H1 (cell line): ENCODE measurements around the gene FAM171A1. TPM values are rescaled to one million over a fixed set of nuclear protein-coding genes. Genes with fewer than 3 reads are reported as not detected.

Source experiments
- CTCF ChIA-PET: fragments of 300-600 bp; sonication (Branson Sonifier 250); formaldehyde crosslinking; loops from one replicate; lab custom pipeline; 2021; ENCODE audit not compliant: partially characterized antibody; lab: Charles Lee
- POLR2A ChIA-PET: fragments of 300-600 bp; sonication (Branson Sonifier 250); formaldehyde crosslinking; loops from one replicate; lab custom pipeline; 2021; ENCODE audit warnings: inconsistent platforms; ENCODE audit not compliant: partially characterized antibody; lab: Charles Lee
- DNase-seq, 2 experiments: peaks; one replicate each; pipeline versions ENCODE4 v3.0.0 to v3.0.0-alpha.2; 2010 to 2022; ENCODE audit warnings: low spot score in 2 of 2, low read depth in 1 of 2, mixed read lengths in 1 of 2
- FAIRE-seq: peaks from 2 replicates; lab custom pipeline; 2011; peaks lifted over from hg19 to GRCh38; lab: Jason Lieb, UNC
- H2AFZ ChIP-seq: 2 replicates; pipeline ENCODE4 v1.8.1; 2012; ENCODE audit warnings: low read length, inconsistent platforms
- H2AK5ac ChIP-seq: 2 replicates; pipeline ENCODE4 v1.6.1; 2013; ENCODE audit warnings: low read depth, low read length
- H2BK120ac ChIP-seq: replicated peaks from 2 replicates; pipeline ENCODE3; 2013; ENCODE audit warnings: low read depth, low read length, inconsistent platforms
- H2BK12ac ChIP-seq: 2 replicates; pipeline ENCODE4 v1.6.1; 2013; ENCODE audit warnings: low read depth, low read length
- H2BK15ac ChIP-seq: 2 replicates; pipeline ENCODE4 v1.6.1; 2013; ENCODE audit warnings: low read length
- H2BK20ac ChIP-seq: 2 replicates; pipeline ENCODE4 v1.6.1; 2013; ENCODE audit warnings: low read length
- H2BK5ac ChIP-seq: 2 replicates; pipeline ENCODE4 v1.6.1; 2013; ENCODE audit warnings: low read depth, low read length
- H3K14ac ChIP-seq: 2 replicates; pipeline ENCODE4 v1.6.1; 2013; ENCODE audit warnings: inconsistent platforms; ENCODE audit not compliant: insufficient read length
- H3K18ac ChIP-seq: 2 replicates; pipeline ENCODE4 v1.6.1; 2013; ENCODE audit warnings: low read length; ENCODE audit errors: extremely low read depth
- H3K23ac ChIP-seq: 2 replicates; pipeline ENCODE4 v1.6.1; 2013; ENCODE audit warnings: inconsistent platforms; ENCODE audit not compliant: insufficient read length
- H3K23me2 ChIP-seq: 2 replicates; pipeline ENCODE4 v1.6.1; 2013; ENCODE audit warnings: low read depth, low read length
- H3K27ac ChIP-seq: 2 replicates; pipeline ENCODE4 v1.6.1; 2011; ENCODE audit warnings: low read depth, low read length, inconsistent platforms
- H3K27me3 ChIP-seq, 4 experiments: replicated peaks in 1 of 4; 1 replicate in 1 of 4; 2 replicates in 3 of 4; pipeline versions ENCODE4 v1.6.1 to v1.8.1; 2011 to 2013; ENCODE audit warnings: low read length in 3 of 4, mild to moderate bottlenecking in 3 of 4, inconsistent platforms in 2 of 4, mixed read lengths in 2 of 4, moderate library complexity in 1 of 4; ENCODE audit not compliant: control insufficient read depth in 3 of 4, insufficient read depth in 3 of 4; ENCODE audit errors: extremely low read depth in 1 of 4
- H3K36me3 ChIP-seq, 4 experiments: 2 replicates each; pipeline versions ENCODE4 v1.6.1 to v1.8.1; 2011 to 2013; ENCODE audit warnings: mild to moderate bottlenecking in 4 of 4, low read length in 3 of 4, moderate library complexity in 2 of 4, control low read depth in 1 of 4, inconsistent platforms in 1 of 4; ENCODE audit not compliant: insufficient read depth in 4 of 4, control insufficient read depth in 2 of 4
- H3K4ac ChIP-seq: replicated peaks from 2 replicates; pipeline ENCODE3; 2013; ENCODE audit warnings: low read length, low read depth, mixed read lengths, inconsistent platforms; ENCODE audit not compliant: insufficient read length
- H3K4me1 ChIP-seq, 4 experiments: replicated peaks in 1 of 4; 1 replicate in 1 of 4; 2 replicates in 3 of 4; pipeline versions ENCODE4 v1.6.1 to v1.8.1; 2011 to 2013; ENCODE audit warnings: low read length in 3 of 4, inconsistent platforms in 2 of 4, mixed read lengths in 1 of 4; ENCODE audit not compliant: insufficient read depth in 4 of 4, control insufficient read depth in 3 of 4
- H3K4me2 ChIP-seq, 2 experiments: 2 replicates each; pipeline versions ENCODE4 v1.6.1 to v1.8.1; 2011 to 2013; ENCODE audit warnings: low read depth in 2 of 2, low read length in 2 of 2, control low read depth in 1 of 2, inconsistent platforms in 1 of 2, mild to moderate bottlenecking in 1 of 2; ENCODE audit not compliant: insufficient read depth in 1 of 2
- H3K4me3 ChIP-seq, 4 experiments: fragments of 200-600, 300-600 bp in 1 of 4; sonication (generic), shearing (Covaris generic), sonication (Bioruptor Twin) in 1 of 4; 2 replicates each; pipeline versions ENCODE4 v1.5.1 to v1.8.1; 2011 to 2016; ENCODE audit warnings: low read length in 4 of 4, low read depth in 3 of 4, control low read depth in 2 of 4, inconsistent platforms in 2 of 4, mild to moderate bottlenecking in 2 of 4, mixed read lengths in 1 of 4, moderate library complexity in 1 of 4; ENCODE audit not compliant: insufficient read depth in 2 of 4; ENCODE audit errors: extremely low read depth in 1 of 4
- H3K56ac ChIP-seq: replicated peaks from 2 replicates; pipeline ENCODE3; 2013; ENCODE audit warnings: low read depth, mild to moderate bottlenecking, mixed read lengths, low read length, inconsistent platforms; ENCODE audit not compliant: insufficient read length
- H3K79me1 ChIP-seq: 2 replicates; pipeline ENCODE4 v1.6.1; 2013; ENCODE audit warnings: low read depth, low read length, control low read depth
- H3K79me2 ChIP-seq, 2 experiments: 2 replicates each; pipeline versions ENCODE4 v1.6.1 to v1.8.1; 2012 to 2013; ENCODE audit warnings: low read length in 2 of 2, mild to moderate bottlenecking in 2 of 2, inconsistent platforms in 1 of 2; ENCODE audit not compliant: insufficient read depth in 2 of 2, control insufficient read depth in 1 of 2
- H3K9ac ChIP-seq, 4 experiments: replicated peaks in 1 of 4; 1 replicate in 1 of 4; 2 replicates in 3 of 4; pipeline versions ENCODE4 v1.6.1 to v1.8.1; 2011 to 2013; ENCODE audit warnings: low read depth in 3 of 4, low read length in 3 of 4, control low read depth in 2 of 4, mild to moderate bottlenecking in 2 of 4, moderate library complexity in 2 of 4, inconsistent platforms in 1 of 4; ENCODE audit errors: extremely low read depth in 1 of 4
- H3K9me3 ChIP-seq, 2 experiments: 2 replicates each; pipeline versions ENCODE4 v1.6.1 to v1.8.1; 2012 to 2013; ENCODE audit warnings: mild to moderate bottlenecking in 2 of 2, moderate library complexity in 2 of 2, control low read depth in 1 of 2, inconsistent platforms in 1 of 2, low read depth in 1 of 2, low read length in 1 of 2, mixed read lengths in 1 of 2; ENCODE audit not compliant: insufficient read depth in 2 of 2
- H4K20me1 ChIP-seq, 2 experiments: replicated peaks in 1 of 2; 2 replicates each; pipeline versions ENCODE3 to v1.8.1; 2011 to 2013; ENCODE audit warnings: inconsistent platforms in 2 of 2, low read length in 2 of 2, mild to moderate bottlenecking in 1 of 2; ENCODE audit not compliant: insufficient read depth in 2 of 2, control insufficient read depth in 1 of 2
- H4K5ac ChIP-seq: 2 replicates; pipeline ENCODE4 v1.6.1; 2013; ENCODE audit warnings: low read length, low read depth, mixed read lengths, inconsistent platforms; ENCODE audit not compliant: insufficient read length
- H4K8ac ChIP-seq: 2 replicates; pipeline ENCODE4 v1.8.0; 2013; ENCODE audit warnings: mild to moderate bottlenecking, moderate library complexity, low read length, inconsistent platforms; ENCODE audit not compliant: insufficient read depth; ENCODE audit errors: extremely low read depth
- H4K91ac ChIP-seq: replicated peaks from 2 replicates; pipeline ENCODE3; 2013; ENCODE audit warnings: low read length, mixed read lengths, inconsistent platforms; ENCODE audit not compliant: insufficient read length
- JUND ChIP-seq: IDR thresholded peaks from 2 replicates; pipeline ENCODE4 v1.6.1; 2011; ENCODE audit warnings: mild to moderate bottlenecking, improper control_type of control experiment, low read length
- KDM5A ChIP-seq: fragments of 200-600 bp; IDR thresholded peaks from 2 replicates; pipeline ENCODE4 v1.7.1; 2012; ENCODE audit warnings: mild to moderate bottlenecking, low read length, inconsistent platforms, mixed read lengths
- MAX ChIP-seq: IDR thresholded peaks from 2 replicates; pipeline ENCODE4 v1.6.1; 2012; ENCODE audit warnings: inconsistent platforms
- NANOG ChIP-seq: IDR thresholded peaks from 2 replicates; pipeline ENCODE4 v1.6.1; 2011; ENCODE audit warnings: low read length, low read depth, mild to moderate bottlenecking, inconsistent platforms; ENCODE audit not compliant: insufficient read depth, poor library complexity, severe bottlenecking
- PHF8 ChIP-seq: fragments of 200-600 bp; sonication (generic); conservative IDR thresholded peaks from 2 replicates; pipeline ENCODE4 v1.7.1; 2012; ENCODE audit warnings: low read depth, mild to moderate bottlenecking, inconsistent platforms, low read length, moderate library complexity
- POLR2AphosphoS5 ChIP-seq: IDR thresholded peaks from 2 replicates; pipeline ENCODE4 v1.6.1; 2011; ENCODE audit warnings: low read depth, low read length
- POU5F1 ChIP-seq: IDR thresholded peaks from 2 replicates; pipeline ENCODE4 v1.6.1; 2011; ENCODE audit warnings: low read depth, mild to moderate bottlenecking, low read length, moderate library complexity
- SIRT6 ChIP-seq: IDR thresholded peaks from one replicate; pipeline ENCODE4 v1.7.1; 2012; ENCODE audit warnings: low read length, inconsistent platforms
- SP2 ChIP-seq: IDR thresholded peaks from 2 replicates; pipeline ENCODE4 v1.6.1; 2012; ENCODE audit warnings: mild to moderate bottlenecking, low read length, inconsistent platforms
- SP4 ChIP-seq: IDR thresholded peaks from 2 replicates; pipeline ENCODE4 v1.6.1; 2012; ENCODE audit warnings: low read length, inconsistent platforms
- TCF12 ChIP-seq: IDR thresholded peaks from 2 replicates; pipeline ENCODE4 v1.6.1; 2011; ENCODE audit warnings: low read depth, mild to moderate bottlenecking, low read length
- USF2 ChIP-seq: IDR thresholded peaks from 2 replicates; pipeline ENCODE4 v1.6.1; 2011; ENCODE audit warnings: low read length, improper control_type of control experiment
- YY1 ChIP-seq: IDR thresholded peaks from 2 replicates; pipeline ENCODE4 v1.6.1; 2011; ENCODE audit warnings: low read depth, mild to moderate bottlenecking, low read length
- WGBS, 2 experiments: shearing (Covaris generic) in 1 of 2; methylation state at CpG; one replicate each; pipeline versions ENCODE4 v1.1.6 to v1.1.7; 2013 to 2015; ENCODE audit warnings: low lambda C conversion rate in 2 of 2, mixed read lengths in 2 of 2, inconsistent platforms in 1 of 2, low coverage in 1 of 2, missing lambda C conversion rate in 1 of 2; ENCODE audit not compliant: insufficient replicate concordance in 2 of 2, insufficient coverage in 1 of 2, insufficient read length in 1 of 2; ENCODE audit errors: extremely low coverage in 1 of 2, missing lambda C conversion rate in 1 of 2; 5-methylcytosine and 5-hydroxymethylcytosine counted together
- polyA plus RNA-seq, 7 experiments: library from polyadenylated mRNA; depleted of rRNA in 3 of 7; stranded (reverse) in 5 of 7; unstranded in 2 of 7; fragments of >200 nt in 5 of 7; fragments of 200-250 nt in 2 of 7; gene quantifications; 1 replicate in 5 of 7; 2 replicates in 1 of 7; 4 replicates in 1 of 7; pipeline versions ENCODE4 v1.2.1 to v1.2.3, GENCODE V29; 2011 to 2013; ENCODE audit warnings: missing spikeins in 2 of 7, mixed read lengths in 2 of 7
- total RNA-seq: library from RNA; stranded (reverse); fragmentation: NEBNext Ultra II Directional; extraction: Animal tissue kit (Norgen Biotek cat#: 25700); gene quantifications from 2 replicates; pipeline ENCODE4 v1.2.1, GENCODE V29; 2021

Gene FAM171A1
- total and polyA plus RNA-seq, 2 of the 8 experiments (the other 6 are each of a cell fraction or from before 2014, with no cell fraction given): 26.6 to 42.1 TPM

- H3K23ac ChIP-seq: no peak overlapping the region
- H4K91ac ChIP-seq: no peak overlapping the region
- no peak overlapping the region for H3K4me2 ChIP-seq
- no peak overlapping the region for H3K14ac ChIP-seq
- H4K8ac ChIP-seq: no peak overlapping the region
- no peak overlapping the region for H4K5ac ChIP-seq
- no peak overlapping the region for H2BK20ac ChIP-seq
- H3K79me1 ChIP-seq: no peaks in the 10 kb centered on the region
- no peak overlapping the region for H3K56ac ChIP-seq
- H3K27me3 ChIP-seq: no peaks in the 10 kb centered on the region
- TF ChIP-seq USF2: no peak
- no peak for TF ChIP-seq TCF12
- TF ChIP-seq SP4: no peak
- TF ChIP-seq KDM5A: no peak
- TF ChIP-seq PHF8: no peak
- no peak for TF ChIP-seq POU5F1
- TF ChIP-seq POLR2AphosphoS5: no peak
- no peak for TF ChIP-seq JUND
- no peak for TF ChIP-seq NANOG
- TF ChIP-seq MAX: no peak
- no peak for TF ChIP-seq YY1
- TF ChIP-seq SP2: no peak
- TF ChIP-seq SIRT6: no peak
- H3K27ac ChIP-seq: no peak overlapping the region
- POLR2A ChIA-PET: no interaction called here
- no peak overlapping the region for H3K4me3 ChIP-seq
- H3K4ac ChIP-seq: no peak overlapping the region
- DNase-seq (no peak), FAIRE-seq (no peak)
- WGBS, 2 experiments: 84% methylated on average over 6 of the region's 6 CpGs; no CpG with 5 or more reads in 1 of the 2 experiments
- no peak overlapping the region for H2BK15ac ChIP-seq
- H2BK5ac ChIP-seq: no peak overlapping the region
- CTCF ChIA-PET: interaction anchor here (0.6 to 3.3 kb wide), 10 partner anchors 9 to 365 kb away, joined by 3 to 21 read pairs (median 4); no protein-coding TSS in a partner anchor
- H3K9me3 ChIP-seq: no peaks in the 10 kb centered on the region
- no peak overlapping the region for H2BK12ac ChIP-seq
- no peak overlapping the region for H3K9ac ChIP-seq
- no peaks in the 10 kb centered on the region; a peak in 1 of 7 replicates for H3K4me1 ChIP-seq
- H2AK5ac ChIP-seq: no peak overlapping the region
- no peaks in the 10 kb centered on the region for H3K79me2 ChIP-seq
- H4K20me1 ChIP-seq: peaks cover 1% of the 10 kb centered on the region in 2 experiments
- H2AFZ ChIP-seq: no peak overlapping the region
- peaks cover 0 to 13% (median 5%) of the 10 kb centered on the region in 4 experiments; a peak in 3 of 8 replicates for H3K36me3 ChIP-seq
- no peak overlapping the region for H3K18ac ChIP-seq
- no peak overlapping the region for H2BK120ac ChIP-seq
- H3K23me2 ChIP-seq: no peaks in the 10 kb centered on the region
Observed at GRCh38 chr10:15211464-15211979, 159.6 kb downstream of the FAM171A1 start.
